COLO668 (cell line): ENCODE measurements around the gene TP53AIP1.
"Not testable (repeated sequence)": the region's sequence is repeated elsewhere in the genome, so short reads cannot be mapped to it uniquely, and the experiment has no call there.

ENCODE experiments used
- DNase-seq: peaks from one replicate; lab custom pipeline; 2025; ENCODE audit not compliant: unreplicated experiment; lab: John Stamatoyannopoulos, UW

Gene TP53AIP1

DNA sequence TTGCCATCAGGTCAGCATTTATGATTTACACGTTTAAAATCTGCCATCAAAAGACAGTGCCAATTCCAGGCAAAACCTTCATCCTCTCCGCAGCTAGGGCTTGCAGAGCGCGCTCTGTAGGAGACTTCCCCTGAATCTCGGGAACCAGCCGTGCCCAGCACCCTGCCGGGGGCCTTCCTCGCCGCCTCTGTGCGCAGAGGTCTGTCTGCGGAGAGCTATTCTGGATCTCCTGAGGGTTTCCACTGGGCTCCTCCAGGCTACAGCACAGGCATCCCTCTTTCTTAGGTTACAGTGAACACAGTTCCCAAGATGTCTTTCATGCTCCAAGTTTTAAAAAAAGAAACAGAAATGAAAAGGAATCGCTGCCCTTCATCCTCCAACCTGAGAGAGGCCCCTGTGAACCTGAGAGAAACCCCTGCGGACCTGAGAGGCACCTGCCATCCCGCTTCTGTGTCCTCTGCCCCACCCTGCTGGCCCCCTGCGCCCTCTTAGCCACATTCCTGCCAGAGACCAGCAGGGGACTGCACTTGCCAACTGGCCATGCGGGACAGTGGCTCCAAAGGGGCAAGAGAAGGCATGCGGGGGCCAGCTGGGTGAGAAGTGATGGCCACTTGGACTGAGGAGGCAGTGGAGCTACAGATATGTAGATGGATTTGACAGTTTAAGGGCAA is 16.1 kb downstream of the TP53AIP1 start:
- no peak for DNase-seq

- no peak for DNase-seq
These were observed 16.7 kb downstream of the TP53AIP1 start for GRCh38 chr11:128926000-128926399.

GRCh38 chr11:128925250-128925600 is 17.4 kb downstream of the TP53AIP1 start:
- DNase-seq = no peak

- no peak for DNase-seq
These were observed 18.0 kb downstream of the TP53AIP1 start for GRCh38 chr11:128924510-128925249.

GRCh38 chr11:128924104-128924503 is 18.6 kb downstream of the TP53AIP1 start:
- DNase-seq = no peak

- DNase-seq = no peak
These were observed 20.9 kb downstream of the TP53AIP1 start for GRCh38 chr11:128921793-128922192.

DNA sequence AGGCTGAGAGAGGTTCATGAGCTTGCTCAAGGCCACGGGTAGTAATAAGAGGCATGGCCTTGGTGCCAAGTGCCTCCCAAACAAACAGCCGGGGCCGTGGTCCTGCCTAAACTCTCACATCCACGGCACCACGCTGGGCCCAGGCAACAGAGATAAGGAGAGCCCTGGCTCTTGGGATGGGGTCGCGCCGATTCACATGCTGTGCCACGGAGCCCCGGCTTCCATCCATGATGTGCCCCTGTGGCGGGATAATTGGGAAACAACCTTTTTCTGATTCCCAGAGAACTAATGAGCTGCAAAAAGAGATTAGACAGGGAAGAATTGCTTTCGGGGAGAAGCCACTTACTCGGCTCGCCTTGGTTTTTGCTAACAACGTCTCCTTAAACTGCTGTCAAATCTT is 22.0 kb downstream of the TP53AIP1 start:
- no peak for DNase-seq

- not testable (repeated sequence) for DNase-seq
These were observed 23.0 kb downstream of the TP53AIP1 start for GRCh38 chr11:128919635-128920034.

- no peak for DNase-seq
These were observed 23.5 kb downstream of the TP53AIP1 start for GRCh38 chr11:128919216-128919615.

DNA sequence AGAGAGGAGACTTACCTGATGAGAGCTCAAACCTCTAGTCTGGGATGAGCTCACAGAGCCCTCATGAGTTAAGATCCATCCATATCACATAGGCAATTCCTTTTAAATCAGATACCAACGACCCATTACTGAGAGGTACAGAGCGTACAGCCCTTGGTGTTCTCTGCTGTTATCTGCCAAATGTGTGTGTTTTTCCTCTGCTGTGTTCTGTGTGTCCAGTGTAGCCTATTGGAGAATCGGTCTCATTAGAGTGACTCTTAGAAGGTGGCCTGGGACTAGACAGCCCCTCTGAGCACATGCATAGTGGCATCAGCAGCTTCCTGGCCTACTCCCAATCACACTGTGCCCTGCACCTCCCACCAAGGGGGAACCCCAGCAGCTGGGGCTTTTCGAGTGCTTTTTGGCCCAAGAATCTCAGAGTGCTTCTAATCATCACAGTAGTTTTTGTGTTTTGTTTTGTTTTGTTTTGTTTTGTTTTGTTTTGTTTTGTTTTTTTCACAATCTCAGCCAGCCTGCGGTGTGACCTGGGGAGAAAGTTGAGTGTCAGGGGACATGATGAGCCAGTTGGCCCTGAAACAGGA is 25.4 kb downstream of the TP53AIP1 start:
- no peak for DNase-seq

DNA sequence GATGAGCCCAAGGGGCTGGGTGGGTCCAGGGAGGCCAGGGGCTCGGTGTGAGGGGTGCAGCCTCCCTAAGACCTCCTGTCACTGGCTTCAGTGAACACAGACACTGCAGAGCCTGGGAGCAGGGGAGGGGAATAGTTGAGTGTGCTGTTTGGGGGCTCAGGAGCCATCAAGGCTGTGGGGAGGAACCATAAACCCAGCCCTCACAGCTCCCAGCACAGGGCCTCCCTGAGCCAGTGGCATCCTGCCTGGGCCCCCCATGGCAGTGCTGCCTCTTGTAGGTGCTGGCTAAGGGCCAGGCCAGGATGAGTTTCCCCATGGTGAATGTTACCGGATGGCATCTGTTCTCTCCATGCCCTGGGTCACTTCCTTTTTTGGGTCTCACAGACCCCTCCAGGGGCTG is 26.0 kb downstream of the TP53AIP1 start:
- DNase-seq = no peak

- no peak for DNase-seq
These were observed 26.6 kb downstream of the TP53AIP1 start for GRCh38 chr11:128916037-128916572.

GRCh38 chr11:128915149-128915521 is 27.5 kb downstream of the TP53AIP1 start:
- DNase-seq = no peak

DNA sequence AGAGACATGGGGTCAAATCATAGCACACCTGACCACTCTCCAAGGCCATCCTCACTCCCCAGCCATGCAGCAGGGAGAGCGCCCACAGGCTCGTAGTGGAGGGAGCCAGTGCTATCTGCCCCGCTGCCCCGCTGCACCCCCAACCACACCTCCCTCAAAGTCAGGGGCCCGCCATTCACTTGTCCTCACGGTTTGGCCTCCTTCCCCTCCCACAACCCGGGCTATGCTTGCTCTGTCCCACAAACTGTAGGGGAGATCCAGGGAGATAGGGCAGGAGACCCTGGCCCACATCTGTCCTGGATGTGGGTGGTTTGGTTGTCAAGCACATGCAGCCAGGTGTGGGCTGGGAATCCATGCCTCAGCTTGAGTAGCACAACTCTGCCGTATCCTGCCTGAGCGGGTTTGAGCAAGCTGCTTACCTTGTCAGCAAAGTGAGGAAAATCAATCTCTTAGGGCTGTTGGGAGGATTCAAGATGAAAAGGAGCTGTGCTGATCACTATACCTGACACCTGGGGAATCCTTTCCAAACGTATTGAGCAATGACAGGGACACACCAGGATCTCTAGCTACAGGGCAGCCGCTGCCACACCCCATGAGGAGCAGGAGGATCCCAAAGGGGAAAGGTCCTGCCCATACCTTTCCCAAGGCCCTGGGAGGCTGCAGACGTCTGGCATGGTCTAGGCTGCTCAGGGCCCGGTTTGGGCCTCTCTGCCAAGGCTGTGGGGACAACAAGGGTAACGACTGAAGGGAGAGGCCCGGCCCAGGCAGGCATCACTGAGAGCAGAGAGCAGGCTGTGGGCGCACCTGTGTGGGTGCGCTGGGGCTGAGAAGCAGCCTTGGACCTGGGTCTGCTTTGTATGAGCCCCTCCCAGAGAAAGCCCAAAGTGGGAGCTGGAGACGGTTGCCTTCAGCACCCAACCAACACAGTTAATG is 28.2 kb downstream of the TP53AIP1 start:
- no peak for DNase-seq

- no peak for DNase-seq
These were observed 28.9 kb downstream of the TP53AIP1 start for GRCh38 chr11:128913806-128914205.

GRCh38 chr11:128911701-128912100 is 31.0 kb downstream of the TP53AIP1 start:
- no peak for DNase-seq

GRCh38 chr11:128911239-128911638 is 31.4 kb downstream of the TP53AIP1 start:
- no peak for DNase-seq

DNA sequence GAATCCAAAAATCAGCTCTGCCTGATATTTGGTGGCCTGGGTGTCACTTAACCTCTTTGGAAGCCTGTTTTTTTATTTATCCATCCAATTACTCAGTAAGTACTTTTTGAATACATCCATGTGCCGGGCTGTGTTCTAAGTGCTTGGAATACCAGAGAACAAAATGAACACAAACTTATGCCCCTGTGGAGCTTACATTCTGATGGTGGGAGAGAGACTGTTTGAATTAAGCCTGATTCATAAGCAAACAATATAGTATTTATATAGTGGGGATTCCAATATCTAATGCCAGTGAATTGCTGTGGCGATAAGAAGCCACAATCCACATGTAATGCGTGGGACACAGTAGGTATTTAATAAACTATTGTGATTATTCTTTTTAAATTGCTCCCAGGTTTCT is 32.1 kb downstream of the TP53AIP1 start:
- DNase-seq = no peak

DNA sequence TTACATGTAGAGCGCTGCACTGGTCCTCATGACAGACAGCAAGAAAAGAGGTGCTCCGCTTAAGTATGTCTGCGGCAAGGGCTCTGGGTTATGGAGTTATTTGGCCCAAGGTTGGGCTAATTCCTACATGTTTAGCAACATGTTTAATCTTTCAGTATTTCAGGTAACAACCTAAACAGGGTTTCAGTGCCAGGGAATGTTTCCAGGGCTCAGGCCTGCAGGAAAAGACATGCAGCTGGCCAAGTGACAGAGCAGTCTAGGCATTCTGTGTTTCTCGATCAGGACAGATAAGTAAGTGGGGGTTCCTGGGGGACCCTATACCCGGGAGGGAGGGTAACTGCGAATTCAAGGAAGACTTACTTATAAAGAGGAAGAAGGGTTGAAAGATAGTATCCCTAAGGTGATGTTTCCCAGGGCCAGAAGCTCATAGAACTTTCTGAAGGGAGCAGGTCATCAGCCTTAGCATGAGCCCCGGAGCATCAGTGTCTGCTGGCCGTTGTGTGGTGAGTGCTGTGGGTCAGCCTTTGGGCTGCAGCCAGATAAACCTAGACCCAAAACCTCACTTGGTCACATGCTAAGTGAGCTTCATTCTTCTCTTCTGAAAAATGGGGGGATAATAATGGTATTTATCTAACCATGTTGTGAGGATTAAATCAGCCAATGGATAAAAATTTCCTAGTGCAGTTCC is 33.1 kb downstream of the TP53AIP1 start:
- DNase-seq = no peak

DNA sequence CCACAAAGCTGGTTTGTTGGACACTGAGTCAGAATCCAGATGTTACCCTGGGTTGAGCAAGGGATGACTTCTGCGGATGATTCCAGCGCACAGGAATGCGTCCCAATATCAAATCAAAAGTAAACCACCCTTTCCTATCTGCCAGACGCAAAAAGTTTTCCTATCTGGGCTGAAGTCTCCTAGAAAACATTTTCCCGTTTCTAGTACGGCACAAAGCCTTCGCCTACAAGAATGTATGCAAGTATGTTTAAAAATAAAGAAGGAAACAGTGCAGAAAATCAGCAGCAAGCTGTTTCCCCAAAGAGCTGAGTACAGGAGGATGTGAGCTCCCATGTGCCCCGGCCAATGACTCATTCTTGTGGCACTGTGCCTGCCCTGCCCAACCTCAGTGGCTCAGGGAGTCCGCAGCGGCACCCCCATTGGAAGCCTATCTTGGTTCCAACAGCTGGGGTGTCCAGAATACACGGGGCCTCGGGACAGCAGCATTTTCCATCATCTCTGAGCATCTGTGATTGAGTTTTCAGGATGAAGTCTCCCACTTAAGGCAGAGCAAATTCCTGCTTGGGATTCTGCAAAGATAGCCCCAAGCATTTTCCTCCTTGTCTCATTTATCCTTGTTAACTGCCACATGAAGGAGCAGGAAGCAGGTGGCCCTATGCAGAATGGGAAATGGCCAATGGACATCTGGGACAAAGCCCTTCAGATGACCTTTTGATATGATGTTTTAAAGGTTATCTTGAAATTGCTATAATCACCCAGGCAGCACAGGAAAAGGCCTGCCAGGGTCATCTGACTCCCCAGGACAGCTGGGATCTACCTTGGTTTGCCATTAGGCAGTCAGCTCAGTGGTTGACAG is 34.1 kb downstream of the TP53AIP1 start:
- no peak for DNase-seq
